GM04504 (cell line): ENCODE measurements around the gene SCARB1.

Source experiments
- DNase-seq: peaks from one replicate; pipeline ENCODE4 v3.0.0-alpha.2; 2012; ENCODE audit warnings: low read depth

SCARB1 gene

GRCh38 chr12:124796303-124796960, 67.2 kb downstream of the SCARB1 start:
- DNase-seq = no peak

- no peak for DNase-seq
Measured at GRCh38 chr12:124795081-124795948, 68.3 kb downstream of the SCARB1 start.

- no peak for DNase-seq
Measured at GRCh38 chr12:124792961-124793441, 70.7 kb downstream of the SCARB1 start.

- no peak for DNase-seq
Measured at GRCh38 chr12:124792156-124792555, 71.5 kb downstream of the SCARB1 start.

GRCh38 chr12:124790650-124791400, 72.8 kb downstream of the SCARB1 start:
- DNase-seq = no peak

- no peak for DNase-seq
Measured at GRCh38 chr12:124788936-124789555, 74.6 kb downstream of the SCARB1 start.

- no peak for DNase-seq
Measured at GRCh38 chr12:124786061-124786964, 77.4 kb downstream of the SCARB1 start.

- DNase-seq = no peak
Measured at GRCh38 chr12:124784871-124785572, 78.6 kb downstream of the SCARB1 start.

- no peak for DNase-seq
Measured at GRCh38 chr12:124783087-124783486, 80.6 kb downstream of the SCARB1 start.

GRCh38 chr12:124782132-124782531, 81.5 kb downstream of the SCARB1 start:
- DNase-seq = no peak

GRCh38 chr12:124780752-124781685, 82.6 kb downstream of the SCARB1 start:
- DNase-seq = no peak

- DNase-seq = no peak
Measured at GRCh38 chr12:124780336-124780735, 83.3 kb downstream of the SCARB1 start.

- DNase-seq = no peak
Measured at GRCh38 chr12:124779161-124780141, 84.2 kb downstream of the SCARB1 start.

GRCh38 chr12:124778411-124778810, 85.3 kb downstream of the SCARB1 start:
- DNase-seq = no peak

GRCh38 chr12:124777399-124778372, 86.0 kb downstream of the SCARB1 start:
- DNase-seq = no peak

GRCh38 chr12:124776125-124776513, 87.5 kb downstream of the SCARB1 start:
- no peak for DNase-seq
